D341Med (cell line): ENCODE data around the gene BPIFB2.
"Not testable (repeated sequence)": the region's sequence is repeated elsewhere in the genome, so short reads cannot be mapped to it uniquely, and the experiment has no call there.

Source experiments
- DNase-seq: peaks from one replicate; pipeline ENCODE4 v3.0.0; 2012; ENCODE audit warnings: low spot score

Gene BPIFB2

DNA sequence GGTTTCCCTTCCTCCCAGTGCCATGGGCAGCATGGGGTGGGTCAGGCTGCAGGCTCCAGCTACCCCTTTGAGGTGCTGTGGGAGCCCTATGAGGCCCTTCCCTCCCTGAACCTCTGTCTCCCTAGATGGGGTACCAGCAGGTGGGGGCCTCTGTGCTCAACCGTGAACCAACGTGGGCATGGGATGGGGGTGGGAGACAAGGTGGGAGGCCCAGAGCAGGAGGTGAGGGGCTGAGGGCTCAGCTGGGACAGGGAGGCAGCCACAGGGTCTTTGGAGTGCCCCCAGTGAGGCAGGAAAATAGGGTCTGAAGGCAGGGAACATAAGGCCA, 36.6 kb upstream of the BPIFB2 start:
- peak; percentile 17 for DNase-seq

DNA sequence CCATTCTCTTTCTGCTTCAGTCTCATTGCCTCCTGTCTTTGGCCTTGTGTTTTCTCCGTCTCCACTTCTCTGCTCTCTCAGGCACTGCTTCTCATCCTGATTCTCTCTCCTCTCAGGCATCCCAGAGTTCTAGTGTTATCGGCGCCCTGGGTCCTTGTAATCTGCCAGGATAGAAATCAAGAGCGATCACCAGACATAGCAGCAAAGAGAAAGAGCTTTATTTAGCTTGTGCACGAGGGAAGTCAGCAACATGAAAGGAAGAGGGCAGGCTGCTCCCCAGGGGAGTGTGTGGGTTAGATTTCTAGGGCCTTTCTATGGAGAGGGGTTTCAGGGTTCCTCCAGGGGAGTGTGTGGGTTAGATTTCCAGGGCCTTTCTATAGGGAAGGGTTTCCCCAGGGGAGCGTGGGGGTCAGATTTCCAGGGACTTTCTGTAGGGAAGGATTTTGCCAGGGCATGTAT, 35.8 kb upstream of the BPIFB2 start:
- peak; percentile 34 for DNase-seq

DNA sequence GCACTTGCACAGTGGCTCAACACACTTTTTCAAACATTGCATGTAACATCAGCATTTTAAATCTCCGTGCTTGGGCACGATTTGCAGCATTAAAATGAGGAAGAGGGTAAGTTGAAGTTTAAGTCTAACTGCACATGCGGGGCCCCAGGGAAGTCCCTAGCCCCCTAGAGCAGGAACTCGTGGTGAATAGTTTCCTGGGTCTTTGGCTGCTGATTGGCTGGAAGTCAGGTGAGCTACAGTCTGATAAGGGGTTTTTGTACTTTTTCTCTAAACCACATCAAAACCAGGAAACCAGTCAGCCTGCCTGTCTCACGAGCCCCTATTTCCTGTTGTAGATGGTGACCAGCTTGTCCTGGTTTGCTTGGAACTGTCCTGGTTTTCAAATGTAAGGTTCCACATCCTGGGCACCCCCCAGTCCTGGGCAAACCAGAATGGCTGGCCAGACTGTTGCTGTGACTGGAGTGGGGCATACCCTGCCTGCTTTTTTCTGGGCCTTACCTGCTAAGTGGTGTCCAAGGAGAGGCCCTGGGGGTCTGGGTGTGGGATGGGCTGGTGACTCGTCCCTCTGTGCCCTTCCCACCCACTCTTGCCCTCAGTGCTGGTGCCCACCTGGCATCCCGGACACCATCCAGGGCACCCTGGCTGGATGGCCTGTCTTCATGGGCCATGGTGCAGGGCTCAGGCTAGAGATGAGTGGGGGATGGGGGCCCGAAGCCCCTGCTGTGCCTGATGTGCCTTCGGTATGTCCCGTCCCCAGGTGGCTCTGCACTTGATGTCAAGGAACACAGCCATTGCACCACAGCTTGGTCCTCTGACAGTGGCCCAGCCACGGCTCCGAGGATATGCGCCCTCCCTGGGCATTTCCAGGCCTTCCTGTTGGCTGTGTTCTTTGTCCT, 35.1 kb upstream of the BPIFB2 start:
- peak; percentile 22 for DNase-seq

DNA sequence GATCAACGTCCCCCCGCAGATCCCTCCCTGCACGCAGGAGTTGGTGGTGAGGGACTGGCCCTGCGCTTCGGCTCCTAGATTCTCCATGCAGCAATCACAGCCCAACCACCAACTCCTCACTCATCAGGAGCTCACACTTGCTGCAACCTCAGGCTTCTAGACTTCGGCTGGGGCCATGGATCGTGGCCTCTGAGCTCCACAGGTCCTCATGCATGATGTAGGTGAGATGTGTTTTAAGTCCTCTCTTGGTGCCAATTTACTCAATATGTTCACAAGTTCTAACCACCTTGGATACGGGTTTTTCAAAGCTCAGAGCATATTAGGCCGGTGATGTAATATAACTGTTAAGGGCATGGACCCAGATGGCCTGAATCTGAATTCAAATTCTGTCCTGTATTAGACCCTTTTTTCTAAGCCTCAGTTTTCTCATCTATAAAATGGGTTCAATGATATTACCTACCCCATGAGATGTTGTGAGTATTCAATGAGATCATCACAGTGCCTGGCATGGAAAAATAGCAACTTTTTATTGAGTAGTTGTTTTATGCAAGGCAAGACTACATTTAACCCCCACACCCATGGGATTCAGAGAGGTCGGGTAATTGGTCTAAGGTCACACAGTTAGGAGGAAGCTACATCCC, 34.3 kb upstream of the BPIFB2 start:
- no peak for DNase-seq

DNA sequence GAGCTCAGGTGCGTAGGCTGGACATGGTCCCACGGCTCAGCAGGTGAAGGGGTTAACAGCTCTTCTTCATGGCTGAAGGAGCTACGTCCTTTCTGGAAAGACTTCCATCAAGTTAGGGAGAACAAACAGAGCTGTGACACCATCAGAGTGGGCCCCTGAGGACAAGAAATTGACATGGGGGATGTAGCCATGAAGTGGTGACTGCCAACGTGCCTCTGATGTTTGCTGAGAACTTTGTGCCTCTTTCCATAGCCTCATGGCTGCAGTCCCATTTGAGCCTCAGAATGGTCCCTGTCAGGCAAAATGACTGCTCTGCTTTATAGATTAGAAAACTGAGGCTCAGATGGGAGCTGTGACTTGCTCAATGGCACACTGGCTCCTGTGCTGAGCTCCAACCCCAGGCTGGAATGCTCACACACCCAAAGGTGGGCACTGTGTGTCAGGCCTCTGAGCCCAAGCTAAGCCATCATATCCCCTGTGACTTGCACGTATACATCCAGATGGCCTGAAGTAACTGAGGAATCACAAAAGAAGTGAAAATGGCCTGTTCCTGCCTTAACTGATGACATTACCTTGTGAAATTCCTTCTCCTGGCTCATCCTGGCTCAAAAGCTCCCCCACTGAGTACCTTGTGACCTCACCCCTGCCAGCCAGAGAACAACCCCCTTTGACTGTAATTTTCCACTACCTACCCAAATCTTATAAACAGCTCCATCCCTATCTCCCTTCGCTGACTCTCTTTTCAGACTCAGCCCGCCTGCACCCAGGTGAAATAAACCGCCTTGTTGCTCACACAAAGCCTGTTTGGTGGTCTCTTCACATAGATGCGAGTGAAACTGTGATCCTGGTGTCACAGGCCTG, 33.1 kb upstream of the BPIFB2 start:
- DNase-seq: peak; percentile 15

DNA sequence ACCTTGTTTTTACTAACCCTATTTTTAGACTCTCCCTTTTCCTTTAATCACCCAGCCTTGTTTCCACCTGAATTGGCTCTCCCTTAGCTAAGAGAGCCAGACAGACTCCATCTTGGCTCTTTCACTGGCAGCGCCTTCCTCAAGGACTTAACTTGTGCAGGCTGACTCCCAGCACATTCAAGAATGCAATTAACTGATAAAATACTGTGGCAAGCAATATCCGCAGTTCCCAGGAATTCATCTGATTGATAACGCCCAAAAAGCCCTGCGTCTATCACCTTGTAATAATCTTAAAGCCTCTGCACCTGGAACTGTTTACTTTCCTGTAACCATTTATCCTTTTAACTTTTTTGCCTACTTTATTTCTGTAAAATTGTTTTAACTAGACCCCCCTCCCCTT, 32.4 kb upstream of the BPIFB2 start:
- not testable (repeated sequence) for DNase-seq

DNA sequence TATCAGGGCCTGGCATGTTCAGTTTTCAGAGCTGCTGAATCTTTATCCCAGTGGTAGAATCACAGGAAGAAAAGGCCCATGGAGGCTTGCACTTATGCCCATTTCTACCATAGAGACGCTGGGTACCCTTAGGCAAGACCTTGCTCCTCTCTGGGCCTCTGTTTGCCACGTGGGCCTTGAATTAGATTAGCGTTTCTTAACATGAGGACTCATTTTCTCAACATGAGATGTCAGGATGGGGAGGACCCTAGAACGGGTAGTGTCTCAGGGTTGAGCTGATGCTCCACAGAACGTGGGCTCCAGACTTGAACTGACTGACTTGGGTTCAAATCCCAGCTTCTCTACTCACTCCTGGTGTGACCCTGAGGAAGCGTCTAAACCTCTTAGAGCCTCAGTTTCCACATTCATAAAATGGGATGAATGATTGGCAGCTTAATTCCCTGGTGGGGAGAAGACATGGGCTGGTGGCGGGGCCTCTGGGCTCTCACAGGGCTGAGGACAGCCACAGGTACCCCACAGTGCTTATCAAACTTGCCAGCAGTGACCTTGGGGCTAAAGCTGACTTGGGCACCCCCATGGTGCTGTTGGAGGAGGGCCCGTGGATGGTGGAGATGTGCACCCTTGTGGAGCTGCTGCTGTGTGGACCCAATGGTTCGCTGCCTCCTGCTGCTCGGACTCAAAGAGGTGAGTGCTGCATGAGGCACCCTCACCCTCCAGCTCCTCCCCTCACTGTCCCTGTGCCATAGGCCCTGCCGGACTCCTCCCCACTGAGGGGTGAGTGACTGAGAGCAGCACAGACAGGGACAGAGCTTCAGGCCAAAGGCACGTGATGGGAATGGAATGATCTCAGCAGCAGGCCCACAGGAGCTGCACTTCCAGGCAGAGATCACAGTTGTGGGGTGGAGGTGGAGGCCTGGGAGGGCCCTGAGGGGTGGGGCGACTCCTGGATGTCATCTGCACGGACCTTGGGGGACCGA, 31.5 kb upstream of the BPIFB2 start:
- DNase-seq: peak; percentile 8

DNA sequence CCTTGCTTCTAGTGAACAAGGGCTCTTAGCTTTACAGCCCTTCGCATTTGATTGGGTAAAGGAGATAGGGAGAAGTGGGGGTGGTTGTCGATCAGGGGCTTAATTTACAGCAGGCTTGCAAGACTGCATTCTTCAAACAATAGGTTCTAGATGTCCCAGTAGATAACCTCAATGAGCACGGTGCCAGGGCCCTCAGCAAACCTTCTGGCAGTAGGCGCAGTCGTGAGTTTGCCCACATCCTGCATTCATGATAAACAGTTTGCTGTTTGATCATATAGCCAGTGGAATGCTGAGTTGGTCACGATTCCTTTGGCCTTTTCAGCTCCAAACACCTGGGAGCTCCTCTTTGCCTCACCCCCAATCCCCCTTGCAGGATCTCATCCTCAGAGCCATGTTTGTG, 30.8 kb upstream of the BPIFB2 start:
- DNase-seq: no peak

DNA sequence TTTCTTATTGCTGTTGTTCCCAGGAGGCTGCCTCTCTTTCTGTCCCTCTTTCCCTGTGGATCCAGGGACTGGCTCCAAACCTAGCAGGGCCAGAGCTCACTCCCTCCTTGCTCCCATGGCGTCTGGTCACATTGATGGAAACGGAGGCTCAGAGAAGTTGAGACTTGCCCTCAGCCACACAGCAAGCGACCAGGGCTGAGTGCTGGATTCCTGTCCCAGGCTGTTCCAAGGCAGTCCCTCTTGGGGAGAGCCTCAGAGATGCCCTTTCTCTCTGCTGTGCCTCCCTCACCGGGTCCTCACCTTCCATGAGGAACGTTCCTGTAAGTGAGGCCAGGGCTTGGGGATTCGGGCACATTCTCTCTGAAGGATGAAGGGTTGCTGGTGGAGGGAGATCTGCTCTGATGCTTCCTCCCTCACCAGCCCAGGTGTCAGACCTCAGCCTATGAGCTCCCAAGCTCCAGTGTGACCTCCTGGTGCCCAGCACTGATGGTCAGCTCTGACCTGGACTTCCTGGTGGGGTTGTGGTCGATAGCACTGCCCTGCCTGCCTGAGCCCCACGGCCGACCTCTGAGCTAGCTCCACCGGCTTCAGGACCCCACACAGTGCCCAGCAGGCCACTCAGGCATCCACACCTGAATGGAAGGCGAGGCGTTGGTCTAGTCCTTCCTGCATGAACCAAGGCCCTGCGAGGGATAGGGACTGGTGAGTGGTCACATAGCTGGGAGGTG, 30.1 kb upstream of the BPIFB2 start:
- no peak for DNase-seq

DNA sequence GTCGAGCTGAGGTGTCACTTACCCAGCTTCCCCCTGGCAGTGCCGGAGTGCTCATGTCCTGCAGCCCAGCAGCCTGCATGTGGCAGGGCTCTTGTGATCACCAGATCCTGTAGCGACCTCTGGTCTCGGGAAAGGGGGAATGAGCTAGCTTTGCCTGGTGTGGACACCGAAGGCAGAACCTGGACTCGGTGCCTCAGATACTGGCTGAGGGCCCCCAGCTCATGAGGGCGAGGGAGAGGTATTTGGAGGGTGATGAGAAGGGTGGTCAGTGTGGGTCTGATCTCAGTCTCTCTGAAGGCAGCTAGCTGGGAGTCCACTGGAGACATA, 29.5 kb upstream of the BPIFB2 start:
- no peak for DNase-seq

DNA sequence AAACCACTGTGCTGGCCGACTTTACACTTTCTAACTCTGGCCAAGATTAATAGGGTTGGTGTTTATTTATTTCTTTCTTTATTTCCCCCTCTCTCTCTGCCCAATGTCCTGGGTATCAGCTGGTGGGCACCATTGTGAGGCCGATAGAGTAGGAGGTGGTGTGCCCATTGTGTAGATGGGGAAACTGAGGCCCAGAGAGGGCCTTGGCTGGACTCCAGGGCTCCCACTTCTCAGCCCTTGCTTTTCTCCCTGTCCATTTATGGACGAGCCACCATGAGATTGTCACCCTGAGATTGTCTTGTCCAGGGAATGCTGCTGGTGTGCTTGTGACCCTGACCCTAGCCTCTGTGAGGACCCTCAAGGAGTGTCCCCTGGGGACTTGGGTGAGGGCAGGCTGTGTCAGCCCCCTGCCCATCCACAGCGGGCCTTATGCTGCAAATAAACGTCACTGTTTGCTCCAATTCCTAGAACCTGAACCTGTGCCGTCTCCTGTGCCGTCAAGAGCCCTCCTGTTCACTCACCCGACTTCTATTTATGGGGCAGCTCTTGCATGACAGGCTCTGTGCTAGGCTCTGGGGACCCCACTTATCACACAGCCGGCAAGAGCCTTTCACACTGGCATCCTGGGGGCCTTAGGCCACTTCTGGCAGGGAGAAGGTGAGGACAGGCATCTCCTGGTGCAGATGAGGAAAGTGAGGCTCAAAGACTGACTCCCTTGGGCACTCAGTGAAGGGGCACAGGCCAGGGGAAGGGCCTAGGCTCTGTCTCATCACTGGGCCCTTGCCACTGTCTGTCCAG, 28.1 kb upstream of the BPIFB2 start:
- no peak for DNase-seq

DNA sequence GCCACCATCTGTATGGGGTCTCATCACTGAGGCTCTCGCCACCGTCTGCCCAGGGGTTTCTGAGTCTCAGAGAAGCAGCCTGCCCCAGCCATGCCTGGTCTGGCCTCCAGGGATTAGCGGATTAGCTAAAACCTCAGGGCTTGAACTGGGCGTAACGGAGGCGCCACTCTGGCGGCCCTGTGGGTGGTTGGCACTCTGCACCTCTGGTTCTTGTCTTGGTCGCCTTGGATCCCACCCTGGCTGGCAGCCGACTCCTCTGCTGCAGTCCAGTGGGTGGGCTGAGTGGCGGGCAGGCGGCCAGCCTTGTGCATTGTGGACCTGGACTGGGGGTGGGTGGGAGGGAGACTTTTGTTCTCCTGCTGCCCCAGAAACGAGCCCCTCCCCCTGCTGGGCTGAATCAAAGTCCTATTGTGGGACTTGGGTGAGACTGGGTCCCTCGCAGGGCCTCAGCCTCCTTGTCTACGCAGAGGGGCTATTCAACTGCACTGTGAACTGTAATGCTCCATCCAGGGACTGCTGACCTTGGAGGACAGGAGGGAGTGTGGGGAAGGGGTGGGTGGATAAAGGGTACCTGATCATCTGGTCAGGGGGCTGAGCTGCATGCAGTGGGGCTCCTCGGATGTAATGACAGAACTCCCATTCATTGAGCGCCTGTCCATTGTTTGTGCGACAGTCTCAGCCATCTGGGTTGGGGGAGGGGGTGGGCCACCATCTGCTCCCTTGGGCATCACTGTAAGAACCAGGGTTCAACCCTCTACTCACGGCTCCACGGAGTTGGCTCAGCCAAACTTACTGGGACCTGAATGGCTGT, 27.2 kb upstream of the BPIFB2 start:
- peak; percentile 88 for DNase-seq

DNA sequence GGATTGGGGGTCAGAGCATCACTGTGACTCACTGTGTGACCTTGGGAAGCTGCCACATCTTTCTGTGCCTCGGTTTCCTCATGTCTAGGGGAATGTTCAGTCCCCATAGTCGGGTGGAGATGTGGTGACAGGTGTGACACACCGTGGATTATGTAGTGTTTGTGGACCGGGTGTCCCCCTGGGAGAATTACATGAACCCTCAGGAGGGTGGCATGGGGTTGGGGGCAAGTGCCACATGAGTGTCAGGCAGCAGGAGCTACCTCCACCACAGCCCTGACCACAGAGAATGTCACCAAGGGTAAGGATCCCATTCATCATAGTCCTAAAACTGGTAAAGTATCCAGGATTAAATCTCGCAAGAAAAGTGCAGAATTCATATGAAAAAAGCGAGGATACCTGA, 26.5 kb upstream of the BPIFB2 start:
- DNase-seq: no peak

DNA sequence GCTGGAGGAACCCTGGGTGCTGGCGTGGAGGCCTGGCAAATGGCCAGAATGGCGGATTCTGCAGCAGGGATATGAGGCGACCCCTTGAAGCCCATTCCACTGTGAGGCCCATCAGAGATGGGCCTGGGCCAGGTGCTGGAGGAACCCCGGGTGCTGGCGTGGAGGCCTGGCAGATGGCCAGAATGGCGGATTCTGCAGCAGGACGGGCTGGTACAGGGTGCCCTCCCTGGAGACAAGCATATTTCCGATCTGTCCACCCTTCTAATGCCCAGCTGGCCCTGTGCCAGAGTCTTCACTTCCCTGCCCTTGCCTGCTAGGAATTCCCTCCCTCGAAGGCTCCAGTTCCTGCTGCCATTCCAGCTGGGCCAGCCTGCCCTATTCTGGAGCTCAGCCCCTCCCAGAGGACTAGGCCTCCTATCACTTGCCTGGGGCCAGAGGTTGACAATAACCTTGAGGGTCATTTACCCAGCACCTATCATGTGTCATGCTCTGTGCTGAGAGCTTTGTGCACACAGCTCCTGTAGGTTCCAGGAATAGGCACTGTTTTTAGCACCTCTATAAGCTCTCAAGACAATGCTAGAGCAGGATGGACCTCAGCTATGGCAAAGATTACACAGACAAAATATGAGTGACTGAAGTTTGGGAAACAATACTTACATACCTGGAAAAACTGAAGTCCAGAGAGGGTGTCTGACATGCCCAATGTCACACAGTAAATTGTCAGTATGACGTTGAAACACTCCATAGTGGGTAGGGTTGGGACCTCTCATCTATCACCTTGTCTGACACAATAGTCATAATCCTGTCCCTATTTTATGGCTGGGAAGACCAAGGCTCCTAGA, 24.7 kb upstream of the BPIFB2 start:
- DNase-seq: peak; percentile 62

DNA sequence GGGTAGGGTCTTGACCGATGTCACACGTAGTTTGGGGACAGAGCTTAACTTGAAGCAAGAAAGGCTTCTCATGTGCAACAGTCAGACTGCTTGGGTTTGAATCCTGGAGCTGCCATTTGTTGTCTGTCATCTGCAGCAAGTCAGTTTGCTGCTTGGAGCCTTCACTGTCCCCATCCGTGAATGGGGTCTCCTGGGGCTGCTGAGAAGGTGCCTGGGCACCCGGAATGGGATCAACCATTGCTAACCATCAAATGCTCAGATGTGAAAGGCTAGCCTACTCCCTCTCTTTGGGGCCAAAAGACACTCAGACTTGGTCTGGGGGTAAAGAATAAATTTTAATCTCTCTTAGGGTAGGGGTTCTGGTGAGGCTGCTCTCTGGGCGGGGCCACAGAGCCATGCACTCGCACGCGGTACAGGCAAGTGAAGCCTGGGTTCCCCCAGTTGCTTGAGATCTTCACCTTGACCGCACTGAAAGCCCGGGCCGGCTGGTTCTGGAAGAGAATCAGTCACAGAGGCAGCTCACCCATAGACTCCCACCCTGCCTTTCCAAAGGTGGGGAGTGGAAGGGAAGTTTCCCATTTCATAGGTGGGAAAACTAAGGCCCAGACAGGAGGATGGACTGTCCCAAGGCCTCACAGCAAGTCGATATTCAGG, 23.9 kb upstream of the BPIFB2 start:
- DNase-seq: no peak

DNA sequence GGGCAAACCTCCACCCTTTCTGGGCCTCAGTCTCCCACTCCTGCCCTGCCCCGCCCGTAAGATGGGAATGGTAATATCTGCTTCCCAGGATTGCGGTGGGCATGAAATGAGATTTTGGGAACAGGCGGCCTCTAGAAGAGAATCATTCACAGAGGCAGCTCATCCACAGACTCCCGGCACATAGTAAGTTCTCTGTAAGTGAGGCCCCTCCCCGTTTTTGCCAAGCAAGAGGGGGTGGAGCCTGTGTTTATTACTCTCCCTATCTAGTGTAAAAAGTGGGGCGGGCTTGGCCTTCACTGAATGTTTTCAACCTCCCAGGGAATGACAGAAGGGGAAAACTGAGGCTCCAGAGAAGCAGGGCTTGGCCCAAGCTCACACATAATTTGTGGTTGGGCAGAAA, 23.3 kb upstream of the BPIFB2 start:
- DNase-seq: no peak

DNA sequence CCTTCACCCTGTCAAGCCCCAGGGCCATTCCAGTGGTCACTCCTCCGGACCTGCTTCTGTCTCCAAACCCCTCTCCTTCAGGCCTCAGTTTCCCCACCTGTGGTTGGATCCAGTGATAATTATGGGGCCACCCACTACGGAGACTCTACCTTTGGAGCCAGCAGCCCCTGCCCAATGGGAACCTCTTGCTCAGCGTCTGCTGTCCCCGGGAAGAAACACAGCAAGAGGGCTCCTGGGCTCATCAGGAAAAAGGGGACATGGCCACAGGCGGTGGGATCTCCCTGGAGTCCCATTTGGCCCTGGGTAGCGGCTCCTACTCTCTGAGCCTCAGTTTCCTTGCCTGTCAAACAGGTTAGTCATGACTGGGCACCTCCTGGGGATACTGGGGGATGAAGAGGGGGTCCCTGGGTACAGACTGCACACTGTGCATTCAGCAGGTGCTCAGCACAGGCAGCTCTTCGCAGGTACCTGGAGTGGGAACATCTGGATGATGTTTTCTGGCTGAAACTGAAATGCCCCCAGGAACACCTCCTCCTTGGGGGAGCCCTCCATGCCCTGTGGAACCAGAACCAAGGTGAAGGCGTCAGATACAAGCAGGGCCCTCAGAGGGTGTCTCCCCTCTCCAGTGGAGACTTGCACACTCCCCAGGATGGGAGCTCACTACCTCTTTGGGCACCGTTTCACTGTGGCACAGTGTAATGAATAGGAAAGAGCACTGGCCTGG, 22.7 kb upstream of the BPIFB2 start:
- DNase-seq: no peak
